ENCODE results near the gene ZYG11B. TPM values are rescaled to one million over a fixed set of nuclear protein-coding genes. Genes with fewer than 3 reads are reported as not detected.

Gene ZYG11B
- total and polyA plus RNA-seq, 2 of the 13 experiments (the other 11 are each of a cell fraction or from before 2014, with no cell fraction given): 6.9 to 17.9 TPM

- TF ChIP-seq ELF4 (CRISPR knock-in tag; IDR thresholded peaks at IDR 0.05; ENCODE audit: borderline replicate concordance): no peak
- 0 out of 2 replicates have a peak, but pooled peaks have one; percentile 38 for TF ChIP-seq GMEB1 (CRISPR knock-in tag; IDR thresholded peaks at IDR 0.05; ENCODE audit: borderline replicate concordance)
- TF ChIP-seq ZBTB42 (CRISPR knock-in tag; IDR thresholded peaks at IDR 0.05): no peak
- peak; percentile 39; the same call in 1 of the 2 replicates for TF ChIP-seq RAD21 (CRISPR knock-in tag; IDR thresholded peaks at IDR 0.05)
- peak; percentile 27; the same call in 1 of the 2 replicates for TF ChIP-seq KDM5B (CRISPR knock-in tag; IDR thresholded peaks at IDR 0.05; ENCODE audit: borderline replicate concordance)
- peak; percentile 83; the same call in 1 of the 2 replicates for TF ChIP-seq ZNF562 (CRISPR knock-in tag; IDR thresholded peaks at IDR 0.05; ENCODE audit: borderline replicate concordance)
- peak; percentile 57; the same call in 1 of the 2 replicates for TF ChIP-seq ZSCAN21 (CRISPR knock-in tag; IDR thresholded peaks at IDR 0.05; ENCODE audit: borderline replicate concordance)
- peak; percentile 75 for TF ChIP-seq ATF7-NPFF (CRISPR knock-in tag; IDR thresholded peaks at IDR 0.05; ENCODE audit: low read depth)
- TF ChIP-seq GABPB1 (CRISPR knock-in tag; IDR thresholded peaks at IDR 0.05): peak; percentile 31; the same call in 1 of the 2 replicates
- TF ChIP-seq ARNT2 (CRISPR knock-in tag; IDR thresholded peaks at IDR 0.05; ENCODE audit: low read depth): 0 out of 2 replicates have a peak, but pooled peaks have one; percentile 45
- no peak for TF ChIP-seq DBP (CRISPR knock-in tag; IDR thresholded peaks at IDR 0.05; ENCODE audit: not compliant biosample characterization)
- 0 out of 2 replicates have a peak, but pooled peaks have one; percentile 66 for TF ChIP-seq CHCHD3 (CRISPR knock-in tag; IDR thresholded peaks at IDR 0.05)
- 0 out of 2 replicates have a peak, but pooled peaks have one; percentile 34 for TF ChIP-seq ZNF841 (CRISPR knock-in tag; IDR thresholded peaks at IDR 0.05; ENCODE audit: borderline replicate concordance)
- peak; percentile 89 for TF ChIP-seq TFDP1 (CRISPR knock-in tag; IDR thresholded peaks at IDR 0.05; ENCODE audit: borderline replicate concordance)
- peak; percentile 50; the same call in 1 of the 2 replicates for TF ChIP-seq BATF2 (CRISPR knock-in tag; IDR thresholded peaks at IDR 0.05)
- TF ChIP-seq TFDP2 (CRISPR knock-in tag; IDR thresholded peaks at IDR 0.05): peak; percentile 77
- no peak for TF ChIP-seq SIN3A (IDR thresholded peaks at IDR 0.05; ENCODE audit: borderline replicate concordance, low read depth, low read length)
- TF ChIP-seq ARID2 (CRISPR knock-in tag; IDR thresholded peaks at IDR 0.05; ENCODE audit: borderline replicate concordance): no peak
- TF ChIP-seq ATF3 (CRISPR knock-in tag; IDR thresholded peaks at IDR 0.05): no peak
- TF ChIP-seq ZMYM4 (CRISPR knock-in tag; IDR thresholded peaks at IDR 0.05): peak; percentile 43; the same call in 1 of the 2 replicates
- peak; percentile 92 for TF ChIP-seq CHD2 (IDR thresholded peaks at IDR 0.05; ENCODE audit: low read depth, low read length)
Observed at GRCh38 chr1:52842643-52843310, 116.5 kb downstream of the ZYG11B start, which contains the start of gene ZYG11A (continued).

Data from HepG2 (cell line).